Measurements from ENCODE around the gene RNF130. TPM values are rescaled to one million over a fixed set of nuclear protein-coding genes. Genes with fewer than 3 reads are reported as not detected.

Gene RNF130
- total RNA-seq, 1 experiment from 2014 or later: 58.5 TPM

DNA sequence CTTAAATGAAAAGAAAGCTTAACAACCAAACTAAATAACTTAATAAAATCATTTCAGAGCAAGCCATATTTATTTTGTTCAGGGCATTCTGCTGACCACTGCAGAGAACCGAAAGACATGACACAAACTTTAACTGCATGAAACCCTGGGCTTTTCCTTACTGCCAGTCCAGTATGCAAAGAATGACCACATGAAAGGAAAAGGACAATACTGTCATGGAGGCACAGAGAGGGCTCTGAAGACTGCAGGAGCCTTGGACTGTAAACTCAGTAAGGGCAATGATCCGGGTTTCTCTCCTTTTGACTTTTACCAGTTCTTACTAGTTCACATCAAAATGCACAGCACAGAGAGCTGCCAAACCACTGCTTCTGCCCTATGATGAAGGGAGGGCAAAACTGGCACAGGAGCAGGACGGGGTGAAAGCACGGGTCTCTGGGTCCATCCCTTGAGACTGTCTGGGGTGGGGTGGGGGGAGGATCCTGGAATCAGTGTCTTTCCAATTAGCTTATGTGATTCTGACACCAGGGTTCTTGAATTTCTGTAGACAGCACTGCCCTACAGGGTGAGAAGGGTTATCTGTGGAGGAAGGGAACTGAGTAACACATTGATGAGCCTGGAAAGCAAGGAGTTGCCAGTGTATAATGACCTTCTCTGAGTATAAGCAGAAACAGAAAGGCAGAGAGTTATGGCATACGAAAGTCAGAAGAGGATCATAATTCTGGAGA, 44.7 kb downstream of the RNF130 start:
- TF ChIP-seq, protein P1, sequence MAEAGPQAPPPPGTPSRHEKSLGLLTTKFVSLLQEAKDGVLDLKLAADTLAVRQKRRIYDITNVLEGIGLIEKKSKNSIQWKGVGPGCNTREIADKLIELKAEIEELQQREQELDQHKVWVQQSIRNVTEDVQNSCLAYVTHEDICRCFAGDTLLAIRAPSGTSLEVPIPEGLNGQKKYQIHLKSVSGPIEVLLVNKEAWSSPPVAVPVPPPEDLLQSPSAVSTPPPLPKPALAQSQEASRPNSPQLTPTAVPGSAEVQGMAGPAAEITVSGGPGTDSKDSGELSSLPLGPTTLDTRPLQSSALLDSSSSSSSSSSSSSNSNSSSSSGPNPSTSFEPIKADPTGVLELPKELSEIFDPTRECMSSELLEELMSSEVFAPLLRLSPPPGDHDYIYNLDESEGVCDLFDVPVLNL (CRISPR knock-in tag; IDR thresholded peaks at IDR 0.05; ENCODE audit: borderline replicate concordance, low read depth): no peak
- no peak for TF ChIP-seq ZNF121 (CRISPR knock-in tag; IDR thresholded peaks at IDR 0.05)
- TF ChIP-seq, protein P2, sequence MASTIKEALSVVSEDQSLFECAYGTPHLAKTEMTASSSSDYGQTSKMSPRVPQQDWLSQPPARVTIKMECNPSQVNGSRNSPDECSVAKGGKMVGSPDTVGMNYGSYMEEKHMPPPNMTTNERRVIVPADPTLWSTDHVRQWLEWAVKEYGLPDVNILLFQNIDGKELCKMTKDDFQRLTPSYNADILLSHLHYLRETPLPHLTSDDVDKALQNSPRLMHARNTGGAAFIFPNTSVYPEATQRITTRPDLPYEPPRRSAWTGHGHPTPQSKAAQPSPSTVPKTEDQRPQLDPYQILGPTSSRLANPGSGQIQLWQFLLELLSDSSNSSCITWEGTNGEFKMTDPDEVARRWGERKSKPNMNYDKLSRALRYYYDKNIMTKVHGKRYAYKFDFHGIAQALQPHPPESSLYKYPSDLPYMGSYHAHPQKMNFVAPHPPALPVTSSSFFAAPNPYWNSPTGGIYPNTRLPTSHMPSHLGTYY (CRISPR knock-in tag; IDR thresholded peaks at IDR 0.05): no peak
- no peak for TF ChIP-seq GABPB1 (CRISPR knock-in tag; IDR thresholded peaks at IDR 0.05)
- TF ChIP-seq, protein P3, sequence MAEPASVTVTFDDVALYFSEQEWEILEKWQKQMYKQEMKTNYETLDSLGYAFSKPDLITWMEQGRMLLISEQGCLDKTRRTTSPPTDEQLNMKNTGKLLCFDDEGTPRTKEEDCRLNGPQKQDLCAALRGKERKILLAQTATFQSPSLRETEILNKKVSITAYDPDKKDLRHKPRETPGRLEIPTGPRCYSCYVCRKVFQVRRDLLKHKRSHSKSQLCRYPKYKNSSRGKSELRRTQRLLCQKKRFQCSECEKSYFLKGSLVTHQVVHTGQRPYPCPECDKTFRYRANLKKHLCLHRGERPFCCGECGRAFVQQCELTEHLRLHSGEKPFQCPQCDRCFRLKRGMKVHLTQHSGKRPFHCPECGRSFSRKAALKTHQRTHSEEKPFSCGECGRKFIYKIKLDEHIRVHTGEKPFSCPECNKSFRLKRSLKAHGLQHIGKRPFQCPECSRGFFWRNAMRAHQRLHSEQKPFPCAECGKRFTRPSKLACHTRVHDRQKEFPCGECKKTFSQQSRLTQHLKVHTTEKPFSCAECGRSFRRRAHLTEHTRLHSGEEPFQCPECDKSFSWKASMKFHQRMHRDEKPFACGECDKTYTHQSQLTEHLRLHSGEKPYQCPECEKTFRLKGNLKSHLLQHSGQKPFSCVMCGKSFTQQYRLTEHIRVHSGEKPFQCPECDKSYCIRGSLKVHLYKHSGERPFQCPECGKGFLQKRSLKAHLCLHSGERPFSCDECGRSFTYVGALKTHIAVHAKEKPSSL (CRISPR knock-in tag; conservative IDR thresholded peaks at IDR 0.05): no peak
- TF ChIP-seq, protein P4, sequence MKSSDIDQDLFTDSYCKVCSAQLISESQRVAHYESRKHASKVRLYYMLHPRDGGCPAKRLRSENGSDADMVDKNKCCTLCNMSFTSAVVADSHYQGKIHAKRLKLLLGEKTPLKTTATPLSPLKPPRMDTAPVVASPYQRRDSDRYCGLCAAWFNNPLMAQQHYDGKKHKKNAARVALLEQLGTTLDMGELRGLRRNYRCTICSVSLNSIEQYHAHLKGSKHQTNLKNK (CRISPR knock-in tag; IDR thresholded peaks at IDR 0.05): no peak
- TF ChIP-seq ESRRA (CRISPR knock-in tag; IDR thresholded peaks at IDR 0.05; ENCODE audit: borderline replicate concordance): no peak
- TF ChIP-seq CBFB (CRISPR knock-in tag; IDR thresholded peaks at IDR 0.05; ENCODE audit: low read depth): no peak
- TF ChIP-seq, protein P5, sequence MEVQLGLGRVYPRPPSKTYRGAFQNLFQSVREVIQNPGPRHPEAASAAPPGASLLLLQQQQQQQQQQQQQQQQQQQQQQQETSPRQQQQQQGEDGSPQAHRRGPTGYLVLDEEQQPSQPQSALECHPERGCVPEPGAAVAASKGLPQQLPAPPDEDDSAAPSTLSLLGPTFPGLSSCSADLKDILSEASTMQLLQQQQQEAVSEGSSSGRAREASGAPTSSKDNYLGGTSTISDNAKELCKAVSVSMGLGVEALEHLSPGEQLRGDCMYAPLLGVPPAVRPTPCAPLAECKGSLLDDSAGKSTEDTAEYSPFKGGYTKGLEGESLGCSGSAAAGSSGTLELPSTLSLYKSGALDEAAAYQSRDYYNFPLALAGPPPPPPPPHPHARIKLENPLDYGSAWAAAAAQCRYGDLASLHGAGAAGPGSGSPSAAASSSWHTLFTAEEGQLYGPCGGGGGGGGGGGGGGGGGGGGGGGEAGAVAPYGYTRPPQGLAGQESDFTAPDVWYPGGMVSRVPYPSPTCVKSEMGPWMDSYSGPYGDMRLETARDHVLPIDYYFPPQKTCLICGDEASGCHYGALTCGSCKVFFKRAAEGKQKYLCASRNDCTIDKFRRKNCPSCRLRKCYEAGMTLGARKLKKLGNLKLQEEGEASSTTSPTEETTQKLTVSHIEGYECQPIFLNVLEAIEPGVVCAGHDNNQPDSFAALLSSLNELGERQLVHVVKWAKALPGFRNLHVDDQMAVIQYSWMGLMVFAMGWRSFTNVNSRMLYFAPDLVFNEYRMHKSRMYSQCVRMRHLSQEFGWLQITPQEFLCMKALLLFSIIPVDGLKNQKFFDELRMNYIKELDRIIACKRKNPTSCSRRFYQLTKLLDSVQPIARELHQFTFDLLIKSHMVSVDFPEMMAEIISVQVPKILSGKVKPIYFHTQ (CRISPR knock-in tag; IDR thresholded peaks at IDR 0.05): no peak
- TF ChIP-seq, protein P6, sequence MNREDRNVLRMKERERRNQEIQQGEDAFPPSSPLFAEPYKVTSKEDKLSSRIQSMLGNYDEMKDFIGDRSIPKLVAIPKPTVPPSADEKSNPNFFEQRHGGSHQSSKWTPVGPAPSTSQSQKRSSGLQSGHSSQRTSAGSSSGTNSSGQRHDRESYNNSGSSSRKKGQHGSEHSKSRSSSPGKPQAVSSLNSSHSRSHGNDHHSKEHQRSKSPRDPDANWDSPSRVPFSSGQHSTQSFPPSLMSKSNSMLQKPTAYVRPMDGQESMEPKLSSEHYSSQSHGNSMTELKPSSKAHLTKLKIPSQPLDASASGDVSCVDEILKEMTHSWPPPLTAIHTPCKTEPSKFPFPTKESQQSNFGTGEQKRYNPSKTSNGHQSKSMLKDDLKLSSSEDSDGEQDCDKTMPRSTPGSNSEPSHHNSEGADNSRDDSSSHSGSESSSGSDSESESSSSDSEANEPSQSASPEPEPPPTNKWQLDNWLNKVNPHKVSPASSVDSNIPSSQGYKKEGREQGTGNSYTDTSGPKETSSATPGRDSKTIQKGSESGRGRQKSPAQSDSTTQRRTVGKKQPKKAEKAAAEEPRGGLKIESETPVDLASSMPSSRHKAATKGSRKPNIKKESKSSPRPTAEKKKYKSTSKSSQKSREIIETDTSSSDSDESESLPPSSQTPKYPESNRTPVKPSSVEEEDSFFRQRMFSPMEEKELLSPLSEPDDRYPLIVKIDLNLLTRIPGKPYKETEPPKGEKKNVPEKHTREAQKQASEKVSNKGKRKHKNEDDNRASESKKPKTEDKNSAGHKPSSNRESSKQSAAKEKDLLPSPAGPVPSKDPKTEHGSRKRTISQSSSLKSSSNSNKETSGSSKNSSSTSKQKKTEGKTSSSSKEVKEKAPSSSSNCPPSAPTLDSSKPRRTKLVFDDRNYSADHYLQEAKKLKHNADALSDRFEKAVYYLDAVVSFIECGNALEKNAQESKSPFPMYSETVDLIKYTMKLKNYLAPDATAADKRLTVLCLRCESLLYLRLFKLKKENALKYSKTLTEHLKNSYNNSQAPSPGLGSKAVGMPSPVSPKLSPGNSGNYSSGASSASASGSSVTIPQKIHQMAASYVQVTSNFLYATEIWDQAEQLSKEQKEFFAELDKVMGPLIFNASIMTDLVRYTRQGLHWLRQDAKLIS (CRISPR knock-in tag; IDR thresholded peaks at IDR 0.05; ENCODE audit: borderline replicate concordance): no peak
- TF ChIP-seq, protein P7, sequence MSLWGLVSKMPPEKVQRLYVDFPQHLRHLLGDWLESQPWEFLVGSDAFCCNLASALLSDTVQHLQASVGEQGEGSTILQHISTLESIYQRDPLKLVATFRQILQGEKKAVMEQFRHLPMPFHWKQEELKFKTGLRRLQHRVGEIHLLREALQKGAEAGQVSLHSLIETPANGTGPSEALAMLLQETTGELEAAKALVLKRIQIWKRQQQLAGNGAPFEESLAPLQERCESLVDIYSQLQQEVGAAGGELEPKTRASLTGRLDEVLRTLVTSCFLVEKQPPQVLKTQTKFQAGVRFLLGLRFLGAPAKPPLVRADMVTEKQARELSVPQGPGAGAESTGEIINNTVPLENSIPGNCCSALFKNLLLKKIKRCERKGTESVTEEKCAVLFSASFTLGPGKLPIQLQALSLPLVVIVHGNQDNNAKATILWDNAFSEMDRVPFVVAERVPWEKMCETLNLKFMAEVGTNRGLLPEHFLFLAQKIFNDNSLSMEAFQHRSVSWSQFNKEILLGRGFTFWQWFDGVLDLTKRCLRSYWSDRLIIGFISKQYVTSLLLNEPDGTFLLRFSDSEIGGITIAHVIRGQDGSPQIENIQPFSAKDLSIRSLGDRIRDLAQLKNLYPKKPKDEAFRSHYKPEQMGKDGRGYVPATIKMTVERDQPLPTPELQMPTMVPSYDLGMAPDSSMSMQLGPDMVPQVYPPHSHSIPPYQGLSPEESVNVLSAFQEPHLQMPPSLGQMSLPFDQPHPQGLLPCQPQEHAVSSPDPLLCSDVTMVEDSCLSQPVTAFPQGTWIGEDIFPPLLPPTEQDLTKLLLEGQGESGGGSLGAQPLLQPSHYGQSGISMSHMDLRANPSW (CRISPR knock-in tag; conservative IDR thresholded peaks at IDR 0.05; ENCODE audit: low read depth): no peak
- peaks cover 4% of the 10 kb centered on the region; the same call in 1 of the 2 replicates for H3K36me3 Mint-ChIP-seq
- no peaks in the 10 kb centered on the region for H3K27me3 Mint-ChIP-seq (ENCODE audit: low read depth)
- H3K9me3 Mint-ChIP-seq: no peaks in the 10 kb centered on the region
- peak overlapping the region; percentile 12; the same call in 1 of the 2 replicates for H3K27ac Mint-ChIP-seq
- DNase-seq (ENCODE audit: low spot score): no peak
- POLR2A ChIA-PET: no interaction called here
- H3K4me3 Mint-ChIP-seq: no peak overlapping the region
- CTCF ChIA-PET: interaction anchor here (1.1 kb wide), 2 partner anchors 44 to 52 kb away, joined by 3 read pairs; partner anchors contain the start of gene RNF130
- peaks cover 12% of the 10 kb centered on the region for H3K4me1 Mint-ChIP-seq
- no peak for ATAC-seq
